Hepatocyte (in vitro differentiated cells): ENCODE measurements around the gene MTCP1.
A peak's percentile ranks its signal among the peaks of the same experiment; 100 is the strongest.

ENCODE experiments used
- CTCF ChIP-seq: fragments of 200-600 bp; sonication (generic); IDR thresholded peaks from 2 replicates; pipeline ENCODE4 v1.5.1; 2016; ENCODE audit warnings: antibody characterized with exemption, mild to moderate bottlenecking; ENCODE audit not compliant: poor library complexity
- EZH2 ChIP-seq: fragments of 200-600 bp; sonication (generic); IDR thresholded peaks from 2 replicates; pipeline ENCODE4 v1.6.1; 2016; ENCODE audit warnings: antibody characterized with exemption, mild to moderate bottlenecking, borderline replicate concordance

GRCh38 chrX:155094468-155095061 lies 23.6 kb upstream of the MTCP1 start:
- TF ChIP-seq CTCF (peak; percentile 54), EZH2 (no peak)
